HG02885 (cell line): Measurements from ENCODE around the gene ABCB8.
A peak's percentile ranks its signal among the peaks of the same experiment; 100 is the strongest.

Experiments
- ATAC-seq: cut with Tn5 transposase; IDR thresholded peaks from one replicate; pipeline ENCODE4 v1.9.1; 2021; ENCODE audit warnings: mild to moderate bottlenecking; ENCODE audit not compliant: unreplicated experiment, poor library complexity

The ABCB8 gene

DNA sequence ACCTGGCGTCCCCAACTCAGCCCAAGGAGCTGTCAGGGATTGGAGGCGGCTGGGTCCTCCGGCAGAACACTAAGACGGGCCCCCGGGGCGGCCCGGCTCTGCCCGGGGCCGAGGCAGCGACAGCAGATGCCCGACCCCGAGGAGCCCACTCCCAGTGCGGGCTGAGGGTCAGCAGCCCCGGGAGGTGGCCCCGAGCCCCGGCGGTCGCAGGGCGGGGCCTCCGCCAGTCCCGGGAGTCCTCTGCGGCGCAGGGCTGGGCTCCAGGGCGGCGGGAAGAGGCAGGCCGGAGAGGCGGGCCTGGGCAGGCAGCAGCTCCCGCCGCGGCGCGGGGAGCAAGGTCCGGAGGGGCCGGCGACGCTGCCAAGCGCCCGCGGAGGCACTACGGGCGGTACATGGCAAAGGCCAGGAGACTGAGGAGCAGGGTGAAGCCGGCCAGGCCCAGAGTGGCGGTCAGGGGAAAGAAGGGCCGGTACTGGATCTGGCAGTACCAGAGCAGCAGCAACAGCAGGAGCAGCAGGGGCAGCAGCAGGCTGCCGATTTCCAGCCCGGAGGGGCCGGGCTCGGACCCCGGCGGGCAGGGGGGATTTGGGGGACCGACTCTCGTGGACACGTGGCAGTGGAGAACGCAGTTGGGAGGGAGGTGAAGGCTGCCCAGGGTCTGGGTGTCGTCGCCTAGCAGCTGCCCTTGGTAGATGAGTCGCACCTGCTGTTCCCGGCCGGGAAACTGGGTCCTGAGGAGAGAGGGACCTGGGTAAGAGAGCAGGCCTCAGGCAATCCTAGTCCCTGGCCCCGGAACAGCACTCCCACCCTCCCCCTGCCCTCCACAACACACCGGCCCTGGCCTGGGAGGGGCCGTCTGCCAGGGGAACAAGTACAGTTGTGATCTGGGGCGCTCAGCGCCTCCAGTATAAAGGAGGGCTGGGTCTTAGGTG is 53.2 kb downstream of the ABCB8 start:
- ATAC-seq: no peak

DNA sequence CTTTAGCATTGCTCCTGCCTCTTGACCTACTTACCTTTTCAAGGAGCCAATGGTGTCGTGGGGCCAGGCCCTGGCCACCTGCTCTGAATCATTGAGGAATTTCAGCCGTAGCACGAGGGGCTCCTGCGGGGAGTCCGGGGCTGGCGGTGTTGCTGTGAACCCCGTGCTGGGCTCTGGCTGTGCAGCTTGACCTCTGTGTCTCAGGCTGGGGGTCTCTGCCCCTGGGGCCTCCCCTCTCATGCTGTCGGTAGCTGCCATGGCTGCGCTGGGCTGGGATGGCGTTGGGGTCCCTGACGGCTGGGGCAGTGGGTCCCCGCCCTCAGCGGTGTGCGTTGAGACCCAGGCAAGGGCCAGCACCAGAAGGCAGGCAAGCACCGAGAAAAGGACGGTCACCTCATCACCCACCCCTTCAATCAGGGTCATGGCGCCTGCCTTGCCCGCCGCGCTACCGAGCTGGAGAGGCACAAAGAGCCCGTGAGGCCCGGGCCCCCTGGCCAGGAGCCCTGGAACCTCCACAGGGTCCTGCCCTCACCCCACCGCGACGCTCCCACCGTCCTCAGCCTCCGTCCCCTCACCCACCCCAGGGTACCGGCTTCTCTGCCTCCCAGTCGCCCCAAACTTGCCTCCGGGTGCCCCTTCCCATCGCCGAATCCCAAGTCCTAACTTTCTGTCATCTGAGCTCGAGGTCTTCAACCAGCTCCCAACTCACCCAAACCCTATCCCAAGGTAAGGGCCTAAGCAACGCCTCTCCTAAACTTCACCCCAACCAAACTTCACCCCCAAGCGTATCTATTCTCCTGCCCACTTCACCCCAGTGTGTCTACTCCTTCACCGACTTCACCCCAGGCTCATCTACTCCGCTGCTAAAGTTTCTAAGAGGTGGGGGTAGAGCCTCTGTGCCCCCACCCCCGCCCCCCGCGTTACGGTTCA is 54.2 kb downstream of the ABCB8 start:
- ATAC-seq: no peak

- ATAC-seq: peak; percentile 50
These were observed 55.0 kb downstream of the ABCB8 start, which contains the start of gene TMUB1 for GRCh38 chr7:151083071-151083823. Gene TMUB1, minus strand, starts transcription at chr7:151083493. Its CDS starts 930 bp downstream, at chr7:151082563.

GRCh38 chr7:151083824-151084160 is 55.5 kb downstream of the ABCB8 start:
- ATAC-seq: no peak

DNA sequence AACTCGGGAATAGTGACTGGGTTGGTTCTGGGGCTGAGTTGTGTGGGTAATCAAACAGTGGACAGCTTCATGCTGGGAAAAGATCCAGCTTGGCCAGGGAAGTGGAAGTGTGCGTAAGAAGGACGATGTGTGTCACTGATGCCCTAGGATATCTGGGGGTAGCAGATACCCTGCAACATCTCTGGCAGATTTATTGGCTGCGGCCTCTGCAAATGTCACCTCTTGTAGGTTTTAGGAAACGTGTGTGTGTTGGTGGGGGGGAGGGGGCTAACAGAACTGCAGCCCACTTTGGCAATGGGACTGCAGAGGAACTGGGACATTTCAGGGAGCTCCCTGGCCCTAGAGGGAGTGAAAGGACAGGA is 57.1 kb downstream of the ABCB8 start:
- ATAC-seq: no peak

GRCh38 chr7:151085691-151086620 is 57.7 kb downstream of the ABCB8 start, which contains the start of gene AGAP3:
Gene AGAP3, plus strand, starts transcription at chr7:151086475. Its CDS starts 267 bp downstream, at chr7:151086742.
- ATAC-seq: peak; percentile 52

GRCh38 chr7:151086802-151087244 is 58.6 kb downstream of the ABCB8 start:
- no peak for ATAC-seq

DNA sequence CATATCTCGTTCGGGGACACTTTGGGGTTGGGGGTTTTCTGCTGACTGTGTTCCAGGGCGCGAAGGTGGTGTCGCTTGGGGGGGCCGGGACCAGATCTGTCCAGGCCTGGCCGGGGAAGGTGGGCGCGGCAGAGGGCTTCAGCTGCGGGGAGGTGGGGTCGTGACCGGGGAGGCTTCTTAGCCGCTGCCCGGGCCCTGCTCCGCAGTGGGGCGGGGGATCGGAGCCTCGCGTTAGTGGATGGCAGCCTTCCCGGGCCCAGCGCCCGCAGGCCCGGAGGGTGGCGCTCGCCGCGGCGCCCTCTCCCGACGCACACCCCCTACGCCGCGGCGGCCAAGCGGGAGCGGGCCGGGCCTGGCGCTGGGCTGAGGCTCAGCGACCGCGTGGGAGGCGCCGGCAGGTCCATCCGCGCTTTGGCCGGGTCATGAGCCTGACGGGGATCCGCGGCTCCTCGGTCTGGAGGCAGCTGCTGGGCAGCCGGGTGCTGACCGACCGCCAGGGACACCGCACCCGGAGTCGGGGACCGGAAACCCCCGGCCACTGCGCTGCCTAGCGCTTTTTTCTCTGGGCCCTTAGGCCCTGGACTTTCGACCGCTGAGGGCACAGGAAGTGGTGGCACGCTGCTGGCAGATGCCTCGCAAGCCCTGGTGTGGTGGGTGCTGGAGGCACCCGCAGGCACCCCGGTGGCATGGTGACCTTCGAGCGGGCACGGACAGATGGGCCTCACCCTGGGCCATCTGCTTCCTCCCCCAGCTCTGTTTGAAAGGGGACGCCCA is 59.2 kb downstream of the ABCB8 start:
- ATAC-seq: peak; percentile 33

- ATAC-seq: no peak
These were observed 60.0 kb downstream of the ABCB8 start for GRCh38 chr7:151088019-151088855.

- ATAC-seq: no peak
These were observed 60.8 kb downstream of the ABCB8 start for GRCh38 chr7:151088856-151089699.

DNA sequence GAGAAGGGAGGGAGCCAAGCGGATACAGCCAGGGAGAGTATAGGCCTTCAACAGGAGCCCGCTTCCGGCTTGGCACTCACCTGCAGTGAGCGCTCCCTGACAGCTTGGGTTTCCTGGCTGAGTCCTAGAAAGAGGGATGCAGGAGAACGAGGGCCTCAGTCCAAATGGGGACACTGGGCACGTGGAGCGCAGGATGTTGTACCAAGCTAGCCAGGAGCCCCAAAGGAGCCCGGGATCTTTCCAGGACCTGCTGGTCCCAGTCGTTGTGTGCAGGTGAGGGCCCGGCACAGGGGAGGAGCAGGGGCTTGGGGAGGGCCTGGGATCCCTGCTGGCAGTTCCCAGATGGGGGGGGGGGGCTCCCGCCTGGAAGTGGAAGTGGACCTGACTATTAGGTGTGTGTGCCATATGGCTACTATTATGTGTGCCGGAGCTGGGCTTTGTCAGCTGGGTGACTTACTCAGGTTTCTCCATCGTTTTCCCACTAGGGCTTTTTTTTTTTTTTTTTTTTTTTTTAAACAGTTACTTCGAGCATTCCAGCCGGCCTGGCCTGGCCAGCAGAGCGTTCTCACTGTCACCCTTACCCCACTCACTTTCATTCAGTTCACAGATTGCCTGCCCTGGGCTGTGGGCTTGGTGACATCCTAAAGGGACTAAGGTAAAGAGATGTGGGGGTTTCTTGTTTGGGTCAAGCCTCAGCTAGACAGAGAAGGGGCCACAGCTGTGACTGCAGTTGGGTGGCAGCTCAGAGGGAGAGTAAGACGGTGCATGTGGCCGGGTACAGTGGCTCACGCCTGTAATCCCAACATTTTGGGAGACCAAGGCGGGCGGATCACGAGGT is 61.9 kb downstream of the ABCB8 start:
- no peak for ATAC-seq

GRCh38 chr7:151091003-151091402 is 62.8 kb downstream of the ABCB8 start:
- no peak for ATAC-seq

GRCh38 chr7:151091431-151091830 is 63.2 kb downstream of the ABCB8 start:
- ATAC-seq: no peak

DNA sequence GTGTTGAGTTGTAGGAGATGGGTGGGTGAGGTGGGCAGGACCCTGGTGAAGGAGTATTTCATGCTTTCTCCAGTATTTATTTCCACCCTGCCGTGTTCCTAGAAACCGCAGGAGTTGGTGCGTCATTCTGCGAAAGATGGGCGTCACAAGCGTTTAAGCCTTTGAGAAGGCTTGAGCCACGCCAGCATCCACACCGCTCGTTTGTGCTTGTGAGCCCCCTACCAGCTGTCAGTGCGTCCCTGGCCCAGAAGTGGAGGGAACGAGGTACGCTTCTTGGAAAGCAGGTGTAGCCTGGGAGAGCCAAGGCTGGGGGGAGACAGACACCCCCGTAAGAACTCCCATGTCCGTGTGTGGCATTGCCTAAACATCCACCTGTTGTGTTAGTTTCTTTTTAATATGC is 63.7 kb downstream of the ABCB8 start:
- no peak for ATAC-seq

DNA sequence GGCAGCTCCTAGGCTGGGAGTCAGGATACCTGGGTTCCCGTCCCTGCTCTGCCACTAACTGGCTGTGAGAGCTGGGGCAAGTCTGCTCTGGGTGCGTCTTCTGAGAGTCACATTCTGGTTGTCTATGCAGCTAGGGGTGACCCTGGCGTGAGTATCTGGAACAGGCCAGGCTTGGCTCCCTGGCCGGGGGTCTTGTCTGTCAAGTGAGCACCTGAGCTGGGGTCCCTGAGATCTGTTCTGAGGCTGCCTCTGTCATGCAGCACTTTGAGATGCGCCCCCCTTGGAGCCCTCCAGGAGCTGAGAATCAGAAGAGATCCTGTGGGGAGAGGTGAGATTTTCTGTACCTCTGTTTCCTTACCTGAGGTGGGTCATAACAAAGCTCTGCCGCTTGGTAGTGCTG is 65.5 kb downstream of the ABCB8 start:
- no peak for ATAC-seq

DNA sequence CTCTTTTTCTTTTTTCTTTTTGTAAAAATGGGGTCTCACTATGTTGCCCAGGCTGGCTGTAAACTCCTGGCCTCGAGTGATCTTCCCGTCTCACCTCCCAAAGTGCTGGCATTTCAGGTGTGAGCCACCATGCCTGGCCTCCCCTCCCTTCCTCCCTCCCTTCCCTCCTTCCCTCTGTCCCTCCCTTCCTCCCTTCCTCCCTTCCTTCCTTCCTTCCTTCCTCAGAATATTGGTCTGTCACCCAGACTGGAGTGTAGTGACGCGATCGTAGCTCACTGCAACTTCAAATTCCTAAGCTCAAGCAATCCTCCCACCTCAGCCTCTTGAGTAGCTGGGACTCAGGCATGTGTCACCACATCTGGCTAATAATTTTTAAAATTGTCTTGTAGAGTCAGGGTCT is 66.4 kb downstream of the ABCB8 start:
- ATAC-seq: no peak
